SU-DHL-6 (cell line): Measurements from ENCODE around the gene LTBP2.
A peak's percentile ranks its signal among the peaks of the same experiment; 100 is the strongest.

ENCODE experiments used
- H2AFZ ChIP-seq: fragments of 200-600 bp; sonication (generic); 2 replicates; pipeline ENCODE4 v1.6.1; 2014; ENCODE audit warnings: low read depth, mild to moderate bottlenecking, moderate library complexity, mixed read lengths, antibody characterized with exemption, low read length; ENCODE audit not compliant: severe bottlenecking
- H3F3A ChIP-seq: fragments of 200-600 bp; shearing (Covaris generic); 2 replicates; pipeline ENCODE4 v1.6.0; 2016; ENCODE audit warnings: antibody characterized with exemption, mild to moderate bottlenecking; ENCODE audit not compliant: insufficient read depth
- H3K27ac ChIP-seq: fragments of 200-600 bp; sonication (generic); 2 replicates; pipeline ENCODE4 v1.5.1; 2016; ENCODE audit warnings: low read depth, mild to moderate bottlenecking, low read length, moderate library complexity, mixed read lengths
- H3K27me3 ChIP-seq: fragments of 200-600 bp; sonication (generic), shearing (Covaris generic); 2 replicates; pipeline ENCODE4 v1.6.0; 2014; ENCODE audit warnings: mild to moderate bottlenecking, low read length
- H3K36me3 ChIP-seq: fragments of 200-600 bp; sonication (generic); 2 replicates; pipeline ENCODE4 v1.6.1; 2014; ENCODE audit warnings: mild to moderate bottlenecking, low read length, mixed read lengths
- H3K4me2 ChIP-seq: fragments of 300-600, 200-600 bp; shearing (Covaris generic), sonication (generic); 2 replicates; pipeline ENCODE4 v1.6.0; 2014; ENCODE audit warnings: low read length, low read depth, mild to moderate bottlenecking; ENCODE audit not compliant: poor library complexity, severe bottlenecking
- H3K4me3 ChIP-seq: fragments of 200-600 bp; sonication (generic); 2 replicates; pipeline ENCODE4 v1.5.1; 2014; ENCODE audit warnings: antibody characterized with exemption, low read length, mild to moderate bottlenecking, mixed read lengths; ENCODE audit not compliant: insufficient read depth, poor library complexity, severe bottlenecking
- H3K79me2 ChIP-seq: fragments of 200-600 bp; sonication (generic); 2 replicates; pipeline ENCODE4 v1.6.1; 2014; ENCODE audit warnings: mild to moderate bottlenecking, low read length, moderate library complexity; ENCODE audit not compliant: insufficient read depth
- H3K9ac ChIP-seq: fragments of 200-600 bp; sonication (generic); 2 replicates; pipeline ENCODE4 v1.7.0; 2014; ENCODE audit warnings: mild to moderate bottlenecking, low read length
- H3K9me2 ChIP-seq: fragments of 200-600 bp; sonication (generic); replicated peaks from 2 replicates; pipeline ENCODE4 v1.6.1; 2014; ENCODE audit warnings: low read length; ENCODE audit not compliant: insufficient read depth
- H3K9me3 ChIP-seq: fragments of 200-600 bp; sonication (generic); 2 replicates; pipeline ENCODE4 v1.6.1; 2014; ENCODE audit warnings: low read length, mixed read lengths; ENCODE audit not compliant: insufficient read depth
- H4K20me1 ChIP-seq: fragments of 200-600 bp; sonication (generic); 2 replicates; pipeline ENCODE4 v1.6.1; 2014; ENCODE audit warnings: low read depth, mild to moderate bottlenecking, antibody characterized with exemption, low read length, moderate library complexity, mixed read lengths
- EZH2phosphoT487 ChIP-seq: fragments of 200-600 bp; sonication (generic), shearing (Covaris generic); conservative IDR thresholded peaks from 2 replicates; pipeline ENCODE4 v1.6.1; 2018; ENCODE audit warnings: mild to moderate bottlenecking, antibody characterized with exemption, low read length, moderate library complexity, mixed read lengths
- TF ChIP-seq, protein P1 (sequence below): fragments of 200-600 bp; sonication (generic); IDR thresholded peaks from one replicate; pipeline ENCODE4 v1.5.1; 2017; ENCODE audit warnings: antibody characterized with exemption, mild to moderate bottlenecking, low read length, moderate library complexity; ENCODE audit not compliant: insufficient read depth, poor library complexity, severe bottlenecking

The LTBP2 gene

DNA sequence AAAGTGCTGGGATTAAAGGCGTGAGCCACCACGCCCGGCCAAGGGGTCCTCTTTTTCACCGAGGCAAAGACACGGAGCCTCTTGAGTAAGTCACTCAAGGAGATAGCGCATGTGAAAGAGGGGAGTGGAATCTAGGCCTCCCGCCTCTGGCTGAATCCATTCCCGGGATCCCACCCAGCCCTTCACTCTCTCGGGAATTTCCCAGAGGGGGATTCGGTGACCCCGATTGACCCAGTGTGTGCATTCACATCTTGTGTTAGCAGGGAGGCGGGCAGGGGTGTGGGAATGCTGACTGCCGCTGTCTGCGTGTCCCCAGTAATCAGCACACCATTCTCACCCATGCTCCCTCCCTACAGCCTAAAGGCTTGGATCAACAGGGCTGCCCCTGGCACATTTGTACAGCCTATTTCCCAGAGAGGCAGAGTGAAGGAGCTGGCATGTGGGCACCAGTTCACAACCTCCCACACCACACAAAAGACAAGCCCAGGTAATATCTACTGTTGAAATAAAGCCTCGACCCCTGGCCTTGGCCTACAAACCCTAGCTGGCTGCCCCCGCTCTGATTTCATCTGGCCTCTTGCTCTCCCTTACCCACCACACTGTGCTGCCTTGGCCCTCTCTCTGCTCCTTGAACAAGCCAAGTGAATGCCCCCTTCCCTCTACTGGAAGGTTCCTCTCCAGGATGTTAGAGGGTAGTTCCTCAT lies 1.3 kb upstream of the LTBP2 start:
- Histone ChIP-seq H3K4me3 (no peak overlapping the region), H3K9me2 (no peaks in the 10 kb centered on the region), H3F3A (no peaks in the 10 kb centered on the region), H3K36me3 (no peaks in the 10 kb centered on the region), H2AFZ (no peak overlapping the region), H3K27ac (no peak overlapping the region), H3K79me2 (no peaks in the 10 kb centered on the region), H3K9ac (no peak overlapping the region), H3K4me2 (no peak overlapping the region), H4K20me1 (no peaks in the 10 kb centered on the region), H3K9me3 (no peaks in the 10 kb centered on the region), H3K27me3 (no peaks in the 10 kb centered on the region)
- no peak for TF ChIP-seq EZH2phosphoT487
- TF ChIP-seq, protein P1, sequence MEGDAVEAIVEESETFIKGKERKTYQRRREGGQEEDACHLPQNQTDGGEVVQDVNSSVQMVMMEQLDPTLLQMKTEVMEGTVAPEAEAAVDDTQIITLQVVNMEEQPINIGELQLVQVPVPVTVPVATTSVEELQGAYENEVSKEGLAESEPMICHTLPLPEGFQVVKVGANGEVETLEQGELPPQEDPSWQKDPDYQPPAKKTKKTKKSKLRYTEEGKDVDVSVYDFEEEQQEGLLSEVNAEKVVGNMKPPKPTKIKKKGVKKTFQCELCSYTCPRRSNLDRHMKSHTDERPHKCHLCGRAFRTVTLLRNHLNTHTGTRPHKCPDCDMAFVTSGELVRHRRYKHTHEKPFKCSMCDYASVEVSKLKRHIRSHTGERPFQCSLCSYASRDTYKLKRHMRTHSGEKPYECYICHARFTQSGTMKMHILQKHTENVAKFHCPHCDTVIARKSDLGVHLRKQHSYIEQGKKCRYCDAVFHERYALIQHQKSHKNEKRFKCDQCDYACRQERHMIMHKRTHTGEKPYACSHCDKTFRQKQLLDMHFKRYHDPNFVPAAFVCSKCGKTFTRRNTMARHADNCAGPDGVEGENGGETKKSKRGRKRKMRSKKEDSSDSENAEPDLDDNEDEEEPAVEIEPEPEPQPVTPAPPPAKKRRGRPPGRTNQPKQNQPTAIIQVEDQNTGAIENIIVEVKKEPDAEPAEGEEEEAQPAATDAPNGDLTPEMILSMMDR = no peak

DNA sequence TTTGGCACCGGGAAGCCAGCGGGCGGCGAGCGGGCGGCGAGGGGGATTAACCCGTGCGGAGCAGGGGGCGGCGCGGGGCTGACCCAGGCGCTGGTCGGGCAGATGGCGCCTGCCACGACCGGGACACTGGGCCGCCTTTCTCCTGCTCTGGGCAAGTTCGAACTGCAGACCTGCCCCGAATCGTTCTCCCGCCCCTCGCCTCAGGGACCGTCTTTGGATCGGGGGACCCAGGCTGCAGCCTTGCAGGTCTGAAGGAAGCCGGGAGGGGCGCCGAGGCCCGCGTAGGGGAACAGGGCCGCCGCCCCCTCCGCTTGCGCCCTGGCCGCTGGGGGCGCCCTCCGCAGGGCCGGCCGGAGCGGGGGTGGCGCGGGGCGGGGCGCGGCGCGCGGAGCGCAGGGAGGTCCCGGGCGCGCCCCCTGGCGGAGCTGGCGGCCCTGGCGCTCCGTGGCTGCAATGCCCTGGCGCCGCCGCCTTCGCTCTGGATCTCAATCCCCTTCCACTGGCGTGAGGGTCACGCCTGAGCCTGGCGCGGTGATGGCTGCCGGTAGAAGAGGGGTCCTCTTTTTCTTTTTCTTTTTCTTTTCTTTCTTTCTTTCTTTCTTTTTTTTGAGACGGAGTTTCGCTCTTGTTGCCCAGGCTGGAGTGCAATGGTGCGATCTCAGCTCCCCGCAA lies 449 bp upstream of the LTBP2 start:
- H3K9me2 ChIP-seq = no peaks in the 10 kb centered on the region
- H3K27ac ChIP-seq = no peak overlapping the region
- peak overlapping the region; percentile 28; the same call in 1 of the 2 replicates for H3K9ac ChIP-seq
- H3K36me3 ChIP-seq = no peaks in the 10 kb centered on the region
- H2AFZ ChIP-seq = peak overlapping the region; percentile 72
- no peak for TF ChIP-seq EZH2phosphoT487
- TF ChIP-seq, protein P1 = no peak
- H3K27me3 ChIP-seq = no peaks in the 10 kb centered on the region
- peak overlapping the region; percentile 28 for H3K4me3 ChIP-seq
- no peaks in the 10 kb centered on the region for H3F3A ChIP-seq
- H3K4me2 ChIP-seq = peak overlapping the region; percentile 42
- no peaks in the 10 kb centered on the region for H4K20me1 ChIP-seq
- H3K79me2 ChIP-seq = no peaks in the 10 kb centered on the region
- no peaks in the 10 kb centered on the region for H3K9me3 ChIP-seq

DNA sequence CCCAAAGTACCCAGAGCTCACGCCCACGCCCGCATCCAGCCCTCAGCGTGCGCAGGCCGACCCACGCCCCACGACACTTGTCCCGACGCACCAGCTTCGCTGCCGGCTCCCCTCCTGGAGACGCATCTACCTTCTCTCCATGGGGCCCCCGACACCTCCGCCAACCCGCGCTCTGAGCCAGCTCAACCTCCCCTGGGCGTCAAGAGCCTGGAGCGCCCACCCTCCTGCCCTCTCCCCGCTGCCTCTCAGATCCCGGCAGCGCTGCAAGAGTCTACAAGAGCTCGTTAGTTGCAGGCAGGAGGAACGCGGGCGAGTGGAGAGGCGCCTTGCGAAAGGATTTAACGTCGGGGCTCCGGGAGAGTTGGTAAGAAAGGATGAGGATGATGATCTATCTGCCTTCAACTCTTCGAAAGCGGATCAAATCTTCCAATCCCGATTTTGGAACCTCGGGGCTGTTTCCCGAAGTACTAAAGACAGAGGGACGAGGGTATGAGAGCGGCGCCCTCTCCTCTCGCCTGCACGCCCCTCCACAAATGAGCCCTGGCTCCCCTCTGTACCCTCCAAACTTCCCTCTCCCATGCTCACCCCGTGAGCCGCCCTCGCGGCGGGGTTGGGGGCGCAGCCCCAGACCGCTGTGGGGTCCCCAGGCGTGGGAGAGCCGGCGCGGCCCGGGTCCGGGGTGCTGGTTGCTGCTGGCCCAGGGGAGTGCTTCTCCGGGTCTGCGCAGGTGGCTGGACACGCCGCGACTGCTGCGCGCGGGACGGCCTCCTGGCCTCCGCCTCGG lies 979 bp downstream of the LTBP2 start:
- no peak overlapping the region for H3K4me2 ChIP-seq
- no peaks in the 10 kb centered on the region for H3K27me3 ChIP-seq
- no peaks in the 10 kb centered on the region for H3K36me3 ChIP-seq
- no peaks in the 10 kb centered on the region for H4K20me1 ChIP-seq
- H3K9me3 ChIP-seq = no peaks in the 10 kb centered on the region
- H3K27ac ChIP-seq = no peak overlapping the region
- no peak overlapping the region for H3K4me3 ChIP-seq
- no peak overlapping the region for H3K9ac ChIP-seq
- H3K9me2 ChIP-seq = no peaks in the 10 kb centered on the region
- H3K79me2 ChIP-seq = no peaks in the 10 kb centered on the region
- TF ChIP-seq EZH2phosphoT487 = no peak
- TF ChIP-seq, protein P1 = no peak
- H3F3A ChIP-seq = no peaks in the 10 kb centered on the region
- no peak overlapping the region for H2AFZ ChIP-seq
